ENCODE data around the gene BRWD1. TPM values are rescaled to one million over a fixed set of nuclear protein-coding genes. Genes with fewer than 3 reads are reported as not detected.

The BRWD1 gene
- total RNA-seq, 1 donor from 2014 or later = 40.3 TPM

DNA sequence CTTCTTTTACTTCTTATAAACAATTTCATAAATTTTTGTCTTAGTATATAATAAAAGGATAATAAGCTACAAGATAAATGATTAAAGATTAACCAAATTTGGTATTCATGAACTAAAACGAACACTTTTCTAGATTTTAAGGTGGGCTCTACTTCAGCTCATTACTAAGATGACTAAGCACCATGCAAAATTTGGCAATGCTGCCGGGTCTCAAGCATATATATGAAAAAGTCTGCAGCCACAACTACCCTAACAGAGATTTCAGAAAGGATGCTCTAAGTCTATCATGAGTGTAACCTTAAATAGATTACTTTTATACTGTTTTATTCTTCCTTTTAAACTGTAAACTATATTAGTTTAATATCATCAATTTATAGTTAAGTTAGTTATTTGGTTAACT is 47.8 kb downstream of the BRWD1 start:
- H3K9me3 Mint-ChIP-seq = no peaks in the 10 kb centered on the region
- POLR2A ChIA-PET = interaction anchor here (0.7 kb wide), 2 partner anchors 82 to 131 kb away, joined by 3 to 4 read pairs; partner anchors contain the start of gene PSMG1
- intact Hi-C loops (cut with micrococcal nuclease) = loop anchor here (2.0 kb wide), 1 partner anchor 123 kb away; no protein-coding TSS in a partner anchor
- TF ChIP-seq, protein P1, sequence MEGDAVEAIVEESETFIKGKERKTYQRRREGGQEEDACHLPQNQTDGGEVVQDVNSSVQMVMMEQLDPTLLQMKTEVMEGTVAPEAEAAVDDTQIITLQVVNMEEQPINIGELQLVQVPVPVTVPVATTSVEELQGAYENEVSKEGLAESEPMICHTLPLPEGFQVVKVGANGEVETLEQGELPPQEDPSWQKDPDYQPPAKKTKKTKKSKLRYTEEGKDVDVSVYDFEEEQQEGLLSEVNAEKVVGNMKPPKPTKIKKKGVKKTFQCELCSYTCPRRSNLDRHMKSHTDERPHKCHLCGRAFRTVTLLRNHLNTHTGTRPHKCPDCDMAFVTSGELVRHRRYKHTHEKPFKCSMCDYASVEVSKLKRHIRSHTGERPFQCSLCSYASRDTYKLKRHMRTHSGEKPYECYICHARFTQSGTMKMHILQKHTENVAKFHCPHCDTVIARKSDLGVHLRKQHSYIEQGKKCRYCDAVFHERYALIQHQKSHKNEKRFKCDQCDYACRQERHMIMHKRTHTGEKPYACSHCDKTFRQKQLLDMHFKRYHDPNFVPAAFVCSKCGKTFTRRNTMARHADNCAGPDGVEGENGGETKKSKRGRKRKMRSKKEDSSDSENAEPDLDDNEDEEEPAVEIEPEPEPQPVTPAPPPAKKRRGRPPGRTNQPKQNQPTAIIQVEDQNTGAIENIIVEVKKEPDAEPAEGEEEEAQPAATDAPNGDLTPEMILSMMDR (IDR thresholded peaks at IDR 0.05) = no peak
- peaks cover 73% of the 10 kb centered on the region for H3K36me3 Mint-ChIP-seq (ENCODE audit: low read depth)
- no peak for DNase-seq
- CTCF ChIA-PET = no interaction called here
- H3K4me3 Mint-ChIP-seq = no peak overlapping the region
- H3K27ac Mint-ChIP-seq = no peak overlapping the region
- ATAC-seq (ENCODE audit: low read depth) = no peak
- H3K27me3 Mint-ChIP-seq = no peaks in the 10 kb centered on the region
- H3K4me1 Mint-ChIP-seq = peaks cover 6% of the 10 kb centered on the region

DNA sequence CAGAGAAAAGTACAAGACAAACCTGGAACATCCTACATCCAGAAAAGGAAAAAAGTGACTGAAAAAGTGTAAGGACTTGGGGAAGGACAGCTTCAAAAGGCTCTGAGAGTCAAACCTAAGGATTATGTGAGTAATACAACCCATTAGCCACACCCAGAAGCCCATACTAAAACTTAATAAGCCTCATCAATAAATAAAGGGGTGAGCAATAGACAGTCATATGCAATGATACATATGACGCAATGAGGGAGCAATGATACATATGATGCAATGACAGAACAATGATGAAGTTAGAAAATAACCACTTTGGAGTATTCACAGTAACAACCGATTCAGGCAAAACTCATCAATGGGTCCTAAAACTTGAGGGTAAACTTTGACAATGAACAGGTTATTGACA is 50.1 kb downstream of the BRWD1 start:
- H3K9me3 Mint-ChIP-seq = no peaks in the 10 kb centered on the region

DNA sequence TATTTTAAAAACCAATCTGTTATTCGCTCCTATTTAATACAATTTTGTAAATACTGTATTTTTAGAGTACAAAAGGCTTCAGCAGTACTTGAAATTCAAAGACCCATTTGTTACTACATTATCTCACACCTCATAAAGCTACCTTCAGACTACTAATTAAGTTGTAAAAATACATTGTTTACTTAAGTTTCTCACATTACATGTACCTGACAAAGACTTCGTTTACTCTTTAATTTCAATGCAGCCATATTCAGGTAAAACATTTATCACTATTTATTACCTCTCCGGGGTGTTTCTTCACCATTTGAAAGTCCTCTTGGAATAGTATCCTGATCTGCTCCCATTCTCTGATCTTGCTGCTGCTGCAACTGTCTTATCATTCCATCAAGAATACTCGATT is 55.2 kb downstream of the BRWD1 start:
- H3K27me3 Mint-ChIP-seq = no peaks in the 10 kb centered on the region
- ATAC-seq (ENCODE audit: low read depth) = no peak
- H3K9me3 Mint-ChIP-seq = no peaks in the 10 kb centered on the region
- ChIA-PET CTCF (no interaction called here), POLR2A (no interaction called here)
- DNase-seq = no peak
- intact Hi-C loops (cut with micrococcal nuclease) = loop anchor here (10.0 kb wide), 1 partner anchor 53 kb away; no protein-coding TSS in a partner anchor
- TF ChIP-seq, protein P1 (IDR thresholded peaks at IDR 0.05) = no peak
- H3K4me3 Mint-ChIP-seq = no peak overlapping the region
- H3K4me1 Mint-ChIP-seq = no peaks in the 10 kb centered on the region
- H3K27ac Mint-ChIP-seq = no peak overlapping the region
- H3K36me3 Mint-ChIP-seq (ENCODE audit: low read depth) = peaks cover 70% of the 10 kb centered on the region

More for the DNA sequence above, 50.1 kb downstream of the BRWD1 start:
- TF ChIP-seq, protein P1 (IDR thresholded peaks at IDR 0.05) = no peak
- no peak overlapping the region for H3K4me3 Mint-ChIP-seq
- ChIA-PET POLR2A (no interaction called here), CTCF (no interaction called here)
- peaks cover 6% of the 10 kb centered on the region for H3K4me1 Mint-ChIP-seq
- no peak overlapping the region for H3K27ac Mint-ChIP-seq
- no peaks in the 10 kb centered on the region for H3K27me3 Mint-ChIP-seq
- H3K36me3 Mint-ChIP-seq (ENCODE audit: low read depth) = peaks cover 65% of the 10 kb centered on the region
- DNase-seq (no peak), ATAC-seq (ENCODE audit: low read depth) (no peak)
- intact Hi-C loops (cut with micrococcal nuclease) = loop anchor here (5.0 kb wide), 1 partner anchor 34 kb away; no protein-coding TSS in a partner anchor

DNA sequence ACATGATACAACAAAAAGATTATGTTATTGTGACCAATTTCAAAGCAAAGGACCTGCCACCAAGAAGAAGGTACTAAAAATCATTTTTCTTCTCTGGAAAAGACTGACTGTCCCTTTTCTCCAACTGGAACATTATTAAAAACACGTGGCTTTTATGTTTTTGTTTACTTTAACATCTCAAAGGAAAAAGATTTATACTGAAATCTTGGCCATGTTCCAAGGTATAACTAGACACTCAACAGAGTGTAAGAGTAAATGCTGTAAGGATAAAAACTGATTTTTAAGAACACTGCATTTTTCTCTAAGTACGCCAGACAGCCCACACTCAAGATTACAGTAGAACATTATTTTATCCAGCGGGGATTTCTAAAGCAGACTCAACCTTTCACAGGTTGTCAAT is 62.1 kb downstream of the BRWD1 start:
- ChIA-PET POLR2A (no interaction called here), CTCF (no interaction called here)
- Mint-ChIP-seq H3K27me3 (no peaks in the 10 kb centered on the region), H3K4me3 (no peak overlapping the region), H3K4me1 (no peaks in the 10 kb centered on the region), H3K36me3 (ENCODE audit: low read depth) (peaks cover 78% of the 10 kb centered on the region), H3K27ac (no peak overlapping the region), H3K9me3 (no peaks in the 10 kb centered on the region)
- TF ChIP-seq, protein P1 (IDR thresholded peaks at IDR 0.05) = no peak
- intact Hi-C loops (cut with micrococcal nuclease) = loop anchor here (10.0 kb wide), 1 partner anchor 47 kb away; no protein-coding TSS in a partner anchor
- DNase-seq = no peak
- ATAC-seq (ENCODE audit: low read depth) = no peak

DNA sequence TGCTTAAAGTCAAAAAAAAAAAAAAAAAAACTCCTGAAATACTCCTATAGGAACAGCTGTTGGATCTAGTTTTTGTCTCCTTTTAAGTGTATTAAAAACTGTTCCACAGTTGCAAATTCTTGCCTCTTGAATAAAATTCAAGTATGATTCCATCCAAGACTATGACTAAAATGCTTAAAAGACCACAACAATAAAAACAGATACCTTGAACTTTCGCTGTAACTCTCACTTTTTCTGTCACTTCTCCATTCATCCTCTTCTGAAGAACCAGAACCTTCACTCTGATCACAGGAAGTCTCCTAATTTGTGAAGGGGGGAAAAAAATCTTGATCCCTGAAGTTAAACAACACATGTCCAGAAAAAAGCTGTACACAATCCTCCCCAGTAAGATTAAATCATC is 75.2 kb downstream of the BRWD1 start:
- ChIA-PET CTCF (no interaction called here), POLR2A (no interaction called here)
- intact Hi-C loops (cut with micrococcal nuclease) = no loop called here
- TF ChIP-seq, protein P1 (IDR thresholded peaks at IDR 0.05) = no peak
- DNase-seq (no peak), ATAC-seq (ENCODE audit: low read depth) (no peak)
- no peak overlapping the region for H3K27ac Mint-ChIP-seq
- H3K4me3 Mint-ChIP-seq = no peak overlapping the region
- no peaks in the 10 kb centered on the region for H3K9me3 Mint-ChIP-seq
- peaks cover 83% of the 10 kb centered on the region for H3K36me3 Mint-ChIP-seq (ENCODE audit: low read depth)
- H3K4me1 Mint-ChIP-seq = peaks cover 3% of the 10 kb centered on the region
- H3K27me3 Mint-ChIP-seq = no peaks in the 10 kb centered on the region
